HG02678 (cell line): ENCODE measurements around the gene CLIC5.

ENCODE experiments used
- ATAC-seq: cut with Tn5 transposase; IDR thresholded peaks from one replicate; pipeline ENCODE4 v1.9.1; 2021; ENCODE audit warnings: mild to moderate bottlenecking, moderate library complexity; ENCODE audit not compliant: unreplicated experiment

Gene CLIC5

GRCh38 chr6:46036911-46037310 lies 21.3 kb upstream of the CLIC5 start:
- ATAC-seq: no peak

GRCh38 chr6:46035242-46035641 lies 19.6 kb upstream of the CLIC5 start:
- no peak for ATAC-seq

- no peak for ATAC-seq
Measured at GRCh38 chr6:46032110-46032998, 16.7 kb upstream of the CLIC5 start.

GRCh38 chr6:46029602-46030001 lies 13.9 kb upstream of the CLIC5 start:
- ATAC-seq: no peak

GRCh38 chr6:46026307-46026706 lies 10.6 kb upstream of the CLIC5 start:
- no peak for ATAC-seq

GRCh38 chr6:46025573-46025972 lies 9.9 kb upstream of the CLIC5 start:
- ATAC-seq: no peak

- ATAC-seq: no peak
Measured at GRCh38 chr6:46024124-46024769, 8.6 kb upstream of the CLIC5 start.

- no peak for ATAC-seq
Measured at GRCh38 chr6:46023216-46023915, 7.7 kb upstream of the CLIC5 start.

- ATAC-seq: no peak
Measured at GRCh38 chr6:46022106-46022948, 6.7 kb upstream of the CLIC5 start.

- ATAC-seq: no peak
Measured at GRCh38 chr6:46017726-46018125, 2.1 kb upstream of the CLIC5 start.

GRCh38 chr6:46016063-46016608 lies 476 bp upstream of the CLIC5 start:
- ATAC-seq: no peak

GRCh38 chr6:46014511-46015118 lies 1.0 kb downstream of the CLIC5 start:
- no peak for ATAC-seq

- ATAC-seq: no peak
Measured at GRCh38 chr6:46014046-46014445, 1.6 kb downstream of the CLIC5 start.

- ATAC-seq: no peak
Measured at GRCh38 chr6:46013639-46014038, 2.0 kb downstream of the CLIC5 start.

- ATAC-seq: no peak
Measured at GRCh38 chr6:46012834-46013233, 2.8 kb downstream of the CLIC5 start.

GRCh38 chr6:46011188-46012085 lies 4.2 kb downstream of the CLIC5 start:
- ATAC-seq: peak; percentile 95

- no peak for ATAC-seq
Measured at GRCh38 chr6:46010771-46011170, 4.9 kb downstream of the CLIC5 start.

GRCh38 chr6:46010270-46010669 lies 5.4 kb downstream of the CLIC5 start:
- ATAC-seq: no peak

GRCh38 chr6:46002264-46002663 lies 13.4 kb downstream of the CLIC5 start:
- ATAC-seq: no peak
